Pons (tissue), 1 donor: ENCODE measurements around the gene GREB1L.

Source experiments
- DNase-seq: peaks from one replicate; pipeline ENCODE4 v3.0.0-alpha.2; 2016; ENCODE audit warnings: low spot score

The GREB1L gene

GRCh38 chr18:21559195-21559594 lies 317.2 kb downstream of the GREB1L start:
- DNase-seq, result no peak

GRCh38 chr18:21571772-21572171 lies 329.7 kb downstream of the GREB1L start:
- DNase-seq, result peak; percentile 3
